ENCODE results near the gene UVRAG. TPM values are rescaled to one million over a fixed set of nuclear protein-coding genes. Genes with fewer than 3 reads are reported as not detected.

UVRAG gene
- total and polyA plus RNA-seq, 9 donors: 10.1 to 26.7 (median 19.2) TPM

GRCh38 chr11:75811485-75811884, 3.5 kb upstream of the UVRAG start:
- H3K36me3 ChIP-seq: no peaks in the 10 kb centered on the region
- no peaks in the 10 kb centered on the region for H3K27me3 ChIP-seq
- no peak overlapping the region for H3K4me3 ChIP-seq
- DNase-seq: no peak
- TF ChIP-seq, protein P1, sequence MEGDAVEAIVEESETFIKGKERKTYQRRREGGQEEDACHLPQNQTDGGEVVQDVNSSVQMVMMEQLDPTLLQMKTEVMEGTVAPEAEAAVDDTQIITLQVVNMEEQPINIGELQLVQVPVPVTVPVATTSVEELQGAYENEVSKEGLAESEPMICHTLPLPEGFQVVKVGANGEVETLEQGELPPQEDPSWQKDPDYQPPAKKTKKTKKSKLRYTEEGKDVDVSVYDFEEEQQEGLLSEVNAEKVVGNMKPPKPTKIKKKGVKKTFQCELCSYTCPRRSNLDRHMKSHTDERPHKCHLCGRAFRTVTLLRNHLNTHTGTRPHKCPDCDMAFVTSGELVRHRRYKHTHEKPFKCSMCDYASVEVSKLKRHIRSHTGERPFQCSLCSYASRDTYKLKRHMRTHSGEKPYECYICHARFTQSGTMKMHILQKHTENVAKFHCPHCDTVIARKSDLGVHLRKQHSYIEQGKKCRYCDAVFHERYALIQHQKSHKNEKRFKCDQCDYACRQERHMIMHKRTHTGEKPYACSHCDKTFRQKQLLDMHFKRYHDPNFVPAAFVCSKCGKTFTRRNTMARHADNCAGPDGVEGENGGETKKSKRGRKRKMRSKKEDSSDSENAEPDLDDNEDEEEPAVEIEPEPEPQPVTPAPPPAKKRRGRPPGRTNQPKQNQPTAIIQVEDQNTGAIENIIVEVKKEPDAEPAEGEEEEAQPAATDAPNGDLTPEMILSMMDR (IDR thresholded peaks at IDR 0.05): no peak
- no peak for TF ChIP-seq POLR2A (IDR thresholded peaks at IDR 0.05)
- no peak for TF ChIP-seq EP300 (IDR thresholded peaks at IDR 0.05)
- WGBS, 3 donors: 77 to 86% (median 84%) methylated on average over 2 of the region's 2 CpGs
- peaks cover 9% of the 10 kb centered on the region for H3K4me1 ChIP-seq (ENCODE audit: insufficient read depth)
- no peaks in the 10 kb centered on the region for H3K9me3 ChIP-seq
- intact Hi-C loops (cut with DNase I): loop anchor here in 1 of 4 donors (10.0 kb wide), 1 partner anchor 267 kb away; no protein-coding TSS in a partner anchor
- no peak overlapping the region for H3K27ac ChIP-seq

DNA sequence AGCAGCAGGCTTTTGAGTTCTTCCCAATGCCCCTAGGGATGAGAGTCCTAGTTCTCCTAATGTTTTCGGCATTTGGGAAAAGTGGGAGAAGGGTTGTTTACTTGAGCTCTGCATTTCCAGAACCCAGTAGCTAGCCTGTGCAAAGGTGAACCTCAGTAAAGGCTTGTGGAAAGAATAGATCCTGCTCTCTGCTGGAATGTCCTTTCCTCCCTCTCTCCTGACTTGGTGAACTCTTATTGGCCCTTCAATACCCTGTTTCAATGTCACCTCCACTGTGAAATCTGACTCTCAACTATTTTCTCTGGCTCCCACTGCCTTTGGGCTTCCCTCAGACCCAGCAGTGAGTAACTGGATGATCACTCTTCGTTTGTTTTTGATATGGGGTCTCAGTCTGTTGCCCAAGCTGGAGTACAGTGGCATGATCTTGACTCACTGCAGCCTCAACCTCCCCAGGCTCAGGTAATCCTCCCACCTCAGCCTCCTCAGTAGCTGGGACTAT, 2.4 kb upstream of the UVRAG start:
- Histone ChIP-seq H3K27me3 (no peaks in the 10 kb centered on the region), H3K4me3 (no peak overlapping the region), H3K27ac (no peak overlapping the region), H3K9me3 (no peaks in the 10 kb centered on the region), H3K4me1 (ENCODE audit: insufficient read depth) (peaks cover 16% of the 10 kb centered on the region), H3K36me3 (no peaks in the 10 kb centered on the region)
- intact Hi-C loops (cut with DNase I): loop anchor here in 1 of 4 donors (10.0 kb wide), 1 partner anchor 268 kb away; no protein-coding TSS in a partner anchor
- no peak for DNase-seq
- 71 to 78% (median 74%) methylated on average over 2 of the region's 2 CpGs for WGBS, 3 donors
- TF ChIP-seq POLR2A (IDR thresholded peaks at IDR 0.05) (no peak), EP300 (IDR thresholded peaks at IDR 0.05) (no peak)
- TF ChIP-seq, protein P1 (IDR thresholded peaks at IDR 0.05): no peak

DNA sequence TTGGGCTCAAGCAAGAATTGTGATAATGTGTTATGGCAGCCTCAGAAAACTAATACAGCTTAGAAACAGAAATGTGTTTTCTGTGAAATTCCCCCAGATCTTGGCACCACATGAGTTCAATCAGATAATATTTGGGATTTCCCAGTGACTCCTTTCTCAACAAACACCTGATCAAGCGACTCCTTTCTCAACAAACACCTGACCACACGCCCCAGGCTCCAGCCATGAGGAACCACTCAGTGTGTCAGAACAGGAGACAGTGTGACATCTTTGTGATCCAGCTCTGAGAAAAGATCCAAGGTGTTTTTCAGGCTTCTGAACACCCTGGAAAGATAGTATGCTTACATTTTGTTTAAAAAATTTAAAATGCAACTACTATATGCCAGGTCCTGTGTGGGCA, 1.9 kb upstream of the UVRAG start:
- TF ChIP-seq POLR2A (IDR thresholded peaks at IDR 0.05) (no peak), EP300 (IDR thresholded peaks at IDR 0.05) (no peak)
- TF ChIP-seq, protein P1 (IDR thresholded peaks at IDR 0.05): no peak
- Histone ChIP-seq H3K4me3 (no peak overlapping the region), H3K27me3 (no peaks in the 10 kb centered on the region), H3K9me3 (no peaks in the 10 kb centered on the region), H3K4me1 (ENCODE audit: insufficient read depth) (peaks cover 16% of the 10 kb centered on the region), H3K36me3 (no peaks in the 10 kb centered on the region), H3K27ac (no peak overlapping the region)
- WGBS, 3 donors: 80 to 95% (median 82%) methylated on average over 2 of the region's 2 CpGs
- no peak for DNase-seq
- intact Hi-C loops (cut with DNase I): loop anchor here in 1 of 4 donors (10.0 kb wide), 1 partner anchor 268 kb away; no protein-coding TSS in a partner anchor

DNA sequence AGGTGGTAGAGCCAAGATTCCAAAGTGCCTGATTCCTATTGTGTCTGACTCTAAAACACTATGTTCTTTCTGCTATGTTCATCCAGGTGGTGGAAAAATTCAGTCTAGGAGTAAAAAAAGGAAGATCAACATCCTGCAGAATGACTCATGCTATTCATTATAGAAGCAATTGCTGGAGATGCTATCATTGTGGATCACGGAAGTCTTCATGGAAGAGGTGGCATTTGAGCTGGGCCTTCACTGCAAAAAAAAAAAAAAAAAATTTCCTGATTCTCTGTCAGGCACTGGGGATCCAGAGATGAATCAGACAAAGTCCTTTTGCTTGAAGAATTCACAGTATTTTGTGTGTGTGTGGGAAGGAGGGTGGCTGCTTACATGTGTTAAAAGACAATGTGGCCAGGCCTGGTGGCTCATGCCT, 1.4 kb upstream of the UVRAG start:
- TF ChIP-seq EP300 (IDR thresholded peaks at IDR 0.05): no peak
- TF ChIP-seq, protein P1 (IDR thresholded peaks at IDR 0.05): no peak
- no peak for TF ChIP-seq POLR2A (IDR thresholded peaks at IDR 0.05)
- DNase-seq: no peak
- no peaks in the 10 kb centered on the region for H3K9me3 ChIP-seq
- no peaks in the 10 kb centered on the region for H3K27me3 ChIP-seq
- H3K4me1 ChIP-seq (ENCODE audit: insufficient read depth): peaks cover 16% of the 10 kb centered on the region
- H3K27ac ChIP-seq: no peak overlapping the region
- H3K36me3 ChIP-seq: no peaks in the 10 kb centered on the region
- intact Hi-C loops (cut with DNase I): loop anchor here in 1 of 4 donors (10.0 kb wide), 1 partner anchor 269 kb away; no protein-coding TSS in a partner anchor
- H3K4me3 ChIP-seq: no peak overlapping the region
- 74 to 88% (median 85%) methylated on average over 1 of the region's 1 CpG for WGBS, 3 donors

All from ovary (tissue), 9 donors.